GM12878 (cell line): ENCODE data around the gene OTOS. TPM values are rescaled to one million over a fixed set of nuclear protein-coding genes. Genes with fewer than 3 reads are reported as not detected.

Experiments used
- ATAC-seq: fragments of 200-7000 bp; cut with Tn5 transposase; 3 replicates; pipeline ENCODE4 v1.9.1; 2020; ENCODE audit warnings: mild to moderate bottlenecking, moderate library complexity
- BruUV-seq: library from RNA; stranded (reverse); fragments of 400-500 nt; replicated peaks from 2 replicates; lab custom pipeline; 2021; lab: Mats Ljungman, UMichigan
- CTCF ChIA-PET: fragments of 300-600 bp; sonication (Branson Sonifier 250); formaldehyde crosslinking; extraction: SDS; loops from one replicate; lab custom pipeline; 2021; ENCODE audit warnings: inconsistent platforms; lab: Yijun Ruan, JAX
- POLR2A ChIA-PET: fragments of 350-600 bp; formaldehyde crosslinking; extraction: SDS; loops from one replicate; lab custom pipeline; 2021; ENCODE audit warnings: inconsistent platforms; lab: Charles Lee
- RAD21 ChIA-PET: fragments of 300-600 bp; sonication (Branson Sonifier 250); formaldehyde crosslinking; loops from one replicate; lab custom pipeline; 2023; ENCODE audit warnings: antibody characterized with exemption; ENCODE audit not compliant: unreplicated experiment; lab: Charles Lee
- SMC1A ChIA-PET: fragments of 300-600 bp; sonication (Branson Sonifier 250); formaldehyde crosslinking; loops from one replicate; lab custom pipeline; 2023; ENCODE audit not compliant: unreplicated experiment, uncharacterized antibody; lab: Charles Lee
- DNase-seq: peaks from one replicate; pipeline ENCODE4 v3.0.0-alpha.2; 2011; ENCODE audit warnings: low read depth, low spot score
- FAIRE-seq: peaks from 3 replicates; lab custom pipeline; 2011; peaks lifted over from hg19 to GRCh38; lab: Jason Lieb, UNC
- H2AFZ ChIP-seq: 2 replicates; pipeline ENCODE4 v1.6.0; 2011; ENCODE audit warnings: low read depth, low read length, control low read depth; ENCODE audit not compliant: control insufficient read depth
- H3K27ac ChIP-seq: 2 replicates; pipeline ENCODE4 v1.5.1; 2011; ENCODE audit warnings: control low read depth; ENCODE audit not compliant: control insufficient read depth, insufficient read depth
- H3K27me3 ChIP-seq, 2 experiments: replicated peaks in 1 of 2; 2 replicates each; pipeline versions ENCODE4 v1.6.0 to v1.6.1; 2011; ENCODE audit warnings: low read length in 1 of 2; ENCODE audit not compliant: control insufficient read depth in 2 of 2, insufficient read depth in 2 of 2
- H3K36me3 ChIP-seq, 2 experiments: 2 replicates each; pipeline ENCODE4 v1.5.1; 2011; ENCODE audit warnings: low read length in 1 of 2; ENCODE audit not compliant: control insufficient read depth in 2 of 2, insufficient read depth in 2 of 2
- H3K4me1 ChIP-seq: 2 replicates; pipeline ENCODE4 v1.6.1; 2011; ENCODE audit warnings: mild to moderate bottlenecking, low read length, moderate library complexity, mixed read lengths; ENCODE audit not compliant: control insufficient read depth, insufficient read depth
- H3K4me2 ChIP-seq: 2 replicates; pipeline ENCODE4 v1.6.0; 2011; ENCODE audit warnings: control low read depth; ENCODE audit not compliant: control insufficient read depth, insufficient read depth
- H3K4me3 ChIP-seq: fragments of 200-600 bp; sonication (generic); 2 replicates; pipeline ENCODE4 v1.5.1; 2016
- H3K79me2 ChIP-seq: 2 replicates; pipeline ENCODE4 v1.6.0; 2011; ENCODE audit warnings: low read length; ENCODE audit not compliant: control insufficient read depth, insufficient read depth
- H3K9ac ChIP-seq: 2 replicates; pipeline ENCODE4 v1.8.0; 2011; ENCODE audit warnings: low read length, control low read depth, mixed read lengths; ENCODE audit not compliant: control insufficient read depth, insufficient read depth
- H3K9me3 ChIP-seq: replicated peaks from 3 replicates; pipeline ENCODE4 v1.5.1; 2011; ENCODE audit warnings: mild to moderate bottlenecking, low read length; ENCODE audit not compliant: control insufficient read depth, insufficient read depth
- H4K20me1 ChIP-seq: 2 replicates; pipeline ENCODE4 v1.6.0; 2011; ENCODE audit not compliant: control insufficient read depth, insufficient read depth
- ASH2L ChIP-seq: fragments of 300-600, 200-600 bp; sonication (generic); IDR thresholded peaks from 2 replicates; pipeline ENCODE4 v1.6.1; 2017; ENCODE audit warnings: low read depth, mild to moderate bottlenecking, borderline replicate concordance
- BCL3 ChIP-seq: IDR thresholded peaks from 2 replicates; pipeline ENCODE4 v1.6.1; 2011; ENCODE audit warnings: borderline replicate concordance, low read depth, mild to moderate bottlenecking, moderate library complexity, low read length; ENCODE audit not compliant: insufficient read depth, poor library complexity, severe bottlenecking
- GATAD2B ChIP-seq: fragments of 450-650 bp; conservative IDR thresholded peaks from 2 replicates; pipeline ENCODE4 v1.6.1; 2017; ENCODE audit warnings: low read depth, mild to moderate bottlenecking, moderate library complexity
- HSF1 ChIP-seq: fragments of 150-350 bp; IDR thresholded peaks from 2 replicates; pipeline ENCODE4 v1.6.1; 2014; ENCODE audit warnings: mild to moderate bottlenecking, low read depth, low read length
- PBX3 ChIP-seq: IDR thresholded peaks from 2 replicates; pipeline ENCODE4 v1.6.1; 2011; ENCODE audit warnings: mild to moderate bottlenecking, low read depth, low read length, moderate library complexity; ENCODE audit not compliant: insufficient replicate concordance
- PML ChIP-seq: IDR thresholded peaks from 2 replicates; pipeline ENCODE4 v1.6.1; 2012; ENCODE audit warnings: low read length, inconsistent platforms
- RCOR1 ChIP-seq: conservative IDR thresholded peaks from 2 replicates; pipeline ENCODE4 v1.6.1; 2012; ENCODE audit warnings: low read depth, low read length, improper control_type of control experiment
- STAT1 ChIP-seq: fragments of 450-650 bp; conservative IDR thresholded peaks from 2 replicates; pipeline ENCODE4 v1.6.1; 2014; ENCODE audit warnings: antibody characterized with exemption, mild to moderate bottlenecking
- WGBS: methylation state at CpG from one replicate; pipeline ENCODE4 v1.1.6; 2016; ENCODE audit warnings: low lambda C conversion rate; ENCODE audit not compliant: insufficient replicate concordance, insufficient coverage; ENCODE audit errors: missing lambda C conversion rate; 5-methylcytosine and 5-hydroxymethylcytosine counted together
- in situ Hi-C: fragments of 300-500 bp; cut with MboI; formaldehyde crosslinking; loops from 9 replicates; pipeline ENCODE4 v1.14.3; 2018; ENCODE audit warnings: mixed read lengths
- intact Hi-C: fragments of 100-400 bp; cut with micrococcal nuclease; formaldehyde crosslinking; loops from one replicate; pipeline ENCODE4 v1.14.2; 2022; ENCODE audit not compliant: unreplicated experiment
- polyA plus RNA-seq, 11 experiments: library from polyadenylated mRNA; depleted of rRNA in 4 of 11; unstranded in 6 of 11; stranded (reverse) in 5 of 11; fragments of >200 nt; fragmentation: Nextera tagmentation in 4 of 11; fragmentation: Illumina TruSeq in 1 of 11; extraction: Ambion mirVana in 4 of 11; extraction: Trizol in 1 of 11; gene quantifications; 1 replicate in 1 of 11; 2 replicates in 10 of 11; pipeline versions ENCODE4 v1.2.1 to v1.2.3, GENCODE V29; 2011 to 2016; ENCODE audit warnings: inconsistent platforms in 2 of 11, missing spikeins in 2 of 11, low read depth in 1 of 11
- total RNA-seq, 4 experiments: library from RNA; depleted of rRNA in 3 of 4; stranded (reverse); fragments of >200 nt in 3 of 4; fragmentation: Illumina TruSeq in 1 of 4; extraction: Trizol in 1 of 4; gene quantifications; 2 replicates each; pipeline versions ENCODE4 v1.2.1 to v1.2.3, GENCODE V29; 2013 to 2021

The OTOS gene
- total and polyA plus RNA-seq, 10 of the 15 experiments (the other 5 are each of a cell fraction or from before 2014, with no cell fraction given): not detected

GRCh38 chr2:240131296-240131695, 9.2 kb downstream of the OTOS start:
- RAD21 ChIA-PET: no interaction called here
- no peak for DNase-seq
- Histone ChIP-seq H3K4me2 (no peak overlapping the region), H3K79me2 (peaks cover 19% of the 10 kb centered on the region), H3K27ac (no peak overlapping the region), H3K27me3 (no peaks in the 10 kb centered on the region), H2AFZ (no peak overlapping the region), H3K36me3 (peaks cover 18 to 33% of the 10 kb centered on the region in 2 experiments), H3K9ac (no peak overlapping the region)
- intact Hi-C loops: no loop called here
- CTCF ChIA-PET: no interaction called here
- SMC1A ChIA-PET: no interaction called here
- POLR2A ChIA-PET: no interaction called here
- BruUV-seq: no TSS peak
- no peak for TF ChIP-seq ASH2L
- no peak for TF ChIP-seq RCOR1
- no peak for TF ChIP-seq GATAD2B
- TF ChIP-seq PML: no peak
- TF ChIP-seq, all 136 proteins: peak for 0
- FAIRE-seq: no peak
- 94% methylated on average over 16 of the region's 16 CpGs for WGBS
- H3K4me3 ChIP-seq: no peak overlapping the region
- no peaks in the 10 kb centered on the region; the same call in 1 of the 2 replicates for H3K4me1 ChIP-seq
- no peaks in the 10 kb centered on the region for H4K20me1 ChIP-seq
- no peak for ATAC-seq
- H3K9me3 ChIP-seq: no peaks in the 10 kb centered on the region
- in situ Hi-C loops: no loop called here

GRCh38 chr2:240130393-240131195, 9.9 kb downstream of the OTOS start:
- in situ Hi-C loops (no loop called here), intact Hi-C loops (no loop called here)
- Histone ChIP-seq H3K9ac (no peak overlapping the region), H3K4me1 (no peaks in the 10 kb centered on the region; the same call in 1 of the 2 replicates), H3K79me2 (peaks cover 14% of the 10 kb centered on the region), H4K20me1 (no peaks in the 10 kb centered on the region), H3K27ac (no peak overlapping the region), H3K27me3 (no peaks in the 10 kb centered on the region), H3K9me3 (no peaks in the 10 kb centered on the region), H2AFZ (no peak overlapping the region), H3K4me2 (no peak overlapping the region), H3K36me3 (peaks cover 18 to 36% of the 10 kb centered on the region in 2 experiments), H3K4me3 (no peak overlapping the region)
- ChIA-PET RAD21 (no interaction called here), POLR2A (no interaction called here), CTCF (no interaction called here), SMC1A (no interaction called here)
- no TSS peak for BruUV-seq
- WGBS: 89% methylated on average over 23 of the region's 23 CpGs
- ATAC-seq (no peak), FAIRE-seq (no peak), DNase-seq (no peak)
- peak; percentile 77 for TF ChIP-seq BCL3
- TF ChIP-seq STAT1: no peak
- TF ChIP-seq HSF1: no peak
- TF ChIP-seq PBX3: peak; percentile 52
